ENCODE measurements around the gene AK9. TPM values are rescaled to one million over a fixed set of nuclear protein-coding genes. Genes with fewer than 3 reads are reported as not detected.

Gene AK9
- total and polyA plus RNA-seq, 2 of the 4 experiments (the other 2 are of a cell fraction), result 1.7 to 1.8 TPM

DNA sequence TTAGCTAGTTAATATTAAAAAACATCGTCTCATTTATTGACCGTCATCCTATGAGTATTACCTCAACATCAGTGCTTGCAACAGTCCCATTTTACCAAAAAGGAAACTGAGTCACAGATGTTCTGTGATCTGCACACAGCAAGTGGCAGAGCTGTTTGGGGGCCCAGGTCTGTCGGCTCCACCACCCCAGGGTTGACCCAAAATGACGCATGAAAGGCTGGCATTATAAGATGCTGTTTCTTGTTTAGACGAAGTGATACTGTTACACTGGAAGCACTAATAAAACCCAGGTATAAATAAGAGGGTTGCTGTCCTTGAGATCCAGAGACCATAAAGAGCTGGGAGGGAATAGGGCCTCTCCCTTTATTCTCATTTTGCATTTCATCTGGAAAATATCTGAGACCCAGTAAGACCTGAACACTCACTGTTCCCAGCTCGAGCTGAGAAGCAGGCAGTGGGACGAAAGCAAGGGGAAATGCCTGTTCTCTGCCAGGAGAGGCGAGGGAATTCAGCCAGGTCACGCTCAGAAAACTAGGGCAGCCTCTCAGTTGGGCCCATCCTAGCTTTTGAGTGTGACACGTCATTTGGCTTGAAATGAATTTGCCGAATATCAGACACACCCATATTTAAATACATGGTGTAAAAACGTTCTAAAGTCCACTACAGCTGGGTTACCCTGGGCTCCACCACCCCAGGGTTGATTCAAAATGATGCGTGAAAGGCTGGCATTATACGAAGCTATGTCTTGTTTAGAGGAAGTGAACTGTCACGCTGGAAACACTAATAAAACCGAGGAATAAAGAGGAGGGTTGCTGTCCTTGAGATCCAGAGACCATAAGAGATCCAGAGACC, 234.1 kb downstream of the AK9 start:
- in situ Hi-C loops (cut with MboI; ENCODE audit: low sequenced_read_pairs) (no loop called here), intact Hi-C loops (cut with micrococcal nuclease) (no loop called here), dilution Hi-C loops (cut with HindIII; ENCODE audit: low sequenced_read_pairs, unreplicated experiment) (no loop called here)
- Histone ChIP-seq H3K27me3 (ENCODE audit: control insufficient read depth, insufficient read depth, low read length) (no peaks in the 10 kb centered on the region), H3K14ac (replicated peaks; ENCODE audit: low read depth, low read length) (peak overlapping the region; percentile 17; the same call in 1 of the 2 replicates), H3K4ac (ENCODE audit: low read depth, low read length) (peak overlapping the region; percentile 82), H3K23ac (ENCODE audit: low read depth, low read length) (peak overlapping the region; percentile 70), H2AK5ac (ENCODE audit: low read depth, low read length) (peak overlapping the region; percentile 20), H3K79me1 (ENCODE audit: low read depth in 1 of 2, low read length in 2 of 2) (peaks cover 26 to 57% of the 10 kb centered on the region in 2 experiments), H3K9me3 (ENCODE audit: control insufficient read depth, insufficient read depth, low read length) (no peaks in the 10 kb centered on the region), H3K27ac (ENCODE audit: insufficient read depth, low read length) (no peak overlapping the region), H4K5ac (ENCODE audit: low read depth, low read length) (no peak overlapping the region), H2AK9ac (replicated peaks; ENCODE audit: low read depth, low read length, poor library complexity) (peak overlapping the region; percentile 98), H3K56ac (ENCODE audit: extremely low read depth, insufficient read depth, low read length) (no peak overlapping the region), H3K9ac (ENCODE audit: low read depth, low read length) (peak overlapping the region; percentile 47; the same call in 1 of the 2 replicates), H3K4me2 (ENCODE audit: low read depth, low read length) (peak overlapping the region; percentile 86), H3K4me3 (ENCODE audit: insufficient read depth, low read depth, low read length) (peak overlapping the region; percentile 98; the same call in 1 of the 2 replicates), H3K36me3 (ENCODE audit: control insufficient read depth, insufficient read depth, low read length) (peaks cover 17% of the 10 kb centered on the region; the same call in 1 of the 2 replicates), H2BK5ac (ENCODE audit: low read depth, low read length, poor library complexity, severe bottlenecking) (no peak overlapping the region), H3K9me1 (ENCODE audit: insufficient read depth, low read length) (peaks cover 12% of the 10 kb centered on the region), H4K91ac (ENCODE audit: insufficient read depth, low read depth, low read length) (peak overlapping the region; percentile 75; the same call in 1 of the 2 replicates), H2BK15ac (ENCODE audit: low read depth, low read length) (no peak overlapping the region), H2AFZ (replicated peaks; ENCODE audit: low read length, poor library complexity) (peak overlapping the region; percentile 59), H2BK20ac (ENCODE audit: low read depth, low read length) (no peak overlapping the region), H4K20me1 (ENCODE audit: insufficient read depth, low read length) (no peaks in the 10 kb centered on the region), H4K8ac (ENCODE audit: low read depth in 2 of 2, low read length in 2 of 2) (peak overlapping the region; percentile 91 to 97; a peak in 2 of 4 replicates), H3K18ac (ENCODE audit: low read depth, low read length) (no peak overlapping the region), H2BK120ac (ENCODE audit: low read depth, low read length) (no peak overlapping the region), H3K4me1 (ENCODE audit: control insufficient read depth, insufficient read depth, low read length) (peaks cover 11% of the 10 kb centered on the region)
- no TSS peak for BruUV-seq (replicated peaks)
- 68% methylated on average over 2 of the region's 16 CpGs; no CpG with 5 or more reads in 1 of the 2 experiments for WGBS, 2 experiments (ENCODE audit: extremely low coverage in 2 of 2, insufficient read length in 1 of 2)
- CTCF ChIA-PET, result interaction anchor here (0.6 to 1.0 kb wide), 3 partner anchors 11 to 15 kb away, joined by 3 to 4 read pairs (median 3); no protein-coding TSS in a partner anchor
- peak; percentile 31 for DNase-seq
- POLR2A ChIA-PET (ENCODE audit: unreplicated experiment), result interaction anchor here (0.5 kb wide), 1 partner anchor 439 kb away, joined by 3 read pairs; no protein-coding TSS in a partner anchor
- TF ChIP-seq FOS (IDR thresholded peaks at IDR 0.05; ENCODE audit: low read depth, low read length), result no peak
- TF ChIP-seq CEBPB (IDR thresholded peaks at IDR 0.05; ENCODE audit: low read depth, low read length), result no peak
- ATAC-seq (ENCODE audit: low read depth), result no peak
